ENCODE data around the gene ZFY. TPM values are rescaled to one million over a fixed set of nuclear protein-coding genes. Genes with fewer than 3 reads are reported as not detected.
"Not testable (repeated sequence)": the region's sequence is repeated elsewhere in the genome, so short reads cannot be mapped to it uniquely, and the experiment has no call there.

The ZFY gene
- total RNA-seq, 1 donor from 2014 or later: 0.09 TPM

DNA sequence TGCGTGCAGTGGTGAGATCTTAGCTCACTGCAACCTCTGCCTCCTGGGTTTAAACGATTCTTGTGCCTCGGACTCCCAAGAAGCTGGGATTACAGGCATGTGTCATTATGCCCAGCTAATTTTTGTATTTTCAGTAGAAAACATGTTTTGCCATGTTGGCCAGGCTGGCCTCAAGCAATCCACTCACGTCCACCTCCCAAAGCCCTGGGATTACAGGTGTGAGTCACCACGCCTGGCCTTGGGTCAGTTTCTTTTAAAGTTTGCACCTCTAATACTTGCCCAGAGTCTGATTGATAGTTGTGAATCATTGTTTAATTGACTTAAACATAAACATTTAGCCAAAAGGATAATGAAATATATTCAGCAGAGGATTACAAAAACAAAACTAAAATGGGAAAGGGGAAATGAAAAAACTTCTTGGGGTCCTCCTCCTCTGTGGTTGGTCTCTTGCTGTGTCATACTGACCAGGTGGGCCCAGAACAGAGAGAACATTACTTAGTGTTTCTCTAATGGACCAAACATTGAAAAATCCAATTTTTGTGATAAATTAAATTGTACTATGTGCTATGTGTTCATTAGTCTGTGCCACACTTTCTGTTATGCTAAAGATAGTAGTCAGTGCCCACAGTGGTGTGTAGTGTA, 38.0 kb downstream of the ZFY start:
- no peak for DNase-seq (ENCODE audit: low spot score)

DNA sequence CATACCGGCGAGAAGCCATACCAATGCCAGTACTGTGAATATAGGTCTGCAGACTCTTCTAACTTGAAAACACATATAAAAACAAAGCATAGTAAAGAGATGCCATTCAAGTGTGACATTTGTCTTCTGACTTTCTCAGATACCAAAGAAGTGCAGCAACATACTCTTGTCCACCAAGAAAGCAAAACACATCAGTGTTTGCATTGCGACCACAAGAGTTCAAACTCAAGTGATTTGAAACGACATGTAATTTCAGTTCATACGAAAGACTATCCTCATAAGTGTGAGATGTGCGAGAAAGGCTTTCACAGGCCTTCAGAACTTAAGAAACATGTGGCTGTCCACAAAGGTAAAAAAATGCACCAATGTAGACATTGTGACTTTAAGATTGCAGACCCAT, 44.1 kb downstream of the ZFY start:
- no peak for DNase-seq (ENCODE audit: low spot score)

DNA sequence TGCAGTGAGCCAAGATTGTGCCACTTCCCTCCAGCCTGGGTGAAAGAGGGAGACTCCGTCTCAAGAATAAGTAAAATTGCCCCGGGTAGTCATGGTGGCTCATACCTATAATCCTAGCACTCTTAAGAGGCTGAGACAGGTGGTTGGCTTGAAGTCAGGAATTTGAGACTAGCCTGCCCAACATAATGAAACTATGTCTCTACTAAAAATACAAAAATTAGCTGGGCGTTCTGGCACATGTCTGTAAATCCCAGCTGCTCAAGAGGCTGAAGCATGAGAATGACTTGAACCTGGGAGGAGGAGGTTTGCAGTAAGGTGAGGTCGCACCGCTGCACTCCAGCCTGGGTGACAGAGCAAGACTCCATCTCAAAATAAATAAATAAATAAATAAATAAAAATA, 49.3 kb downstream of the ZFY start:
- no peak for DNase-seq (ENCODE audit: low spot score)

DNA sequence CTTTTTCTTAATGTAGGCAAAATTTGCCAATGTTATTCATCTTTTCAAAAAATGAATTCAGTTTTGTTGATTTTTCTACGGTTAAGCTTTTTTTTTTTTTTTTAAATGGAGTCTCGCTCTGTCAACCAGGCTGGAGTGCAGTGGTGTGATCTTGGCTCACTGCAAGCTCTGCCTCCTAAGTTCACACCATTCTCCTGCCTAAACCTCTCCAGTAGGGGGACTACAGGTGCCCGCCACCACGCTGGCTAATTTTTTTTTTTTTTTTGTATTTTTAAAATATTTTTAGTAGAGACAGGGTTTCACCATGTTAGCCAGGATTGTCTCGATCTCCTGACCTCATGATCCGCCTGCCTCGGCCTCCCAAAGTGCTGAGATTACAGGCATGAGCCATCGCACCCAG, 52.0 kb downstream of the ZFY start:
- DNase-seq (ENCODE audit: low spot score): not testable (repeated sequence)

DNA sequence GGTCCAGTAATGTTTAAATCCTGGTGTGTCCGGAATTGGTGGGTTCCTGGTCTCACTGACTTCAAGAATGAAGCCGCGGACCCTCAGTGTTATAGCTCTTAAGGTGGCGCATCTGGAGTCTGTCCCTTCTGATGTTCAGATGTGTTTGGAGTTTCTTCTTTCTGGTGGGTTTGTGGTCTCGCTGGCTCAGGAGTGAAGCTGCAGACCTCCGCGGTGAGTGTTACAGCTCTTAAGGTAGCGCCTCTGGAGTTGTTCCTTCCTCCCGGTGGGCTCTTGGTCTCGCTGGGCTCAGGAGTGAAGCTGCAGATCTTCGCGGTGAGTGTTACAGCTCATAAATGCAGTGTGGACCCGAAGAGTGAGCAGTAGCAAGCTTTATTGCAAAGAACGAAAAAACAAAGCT, 62.2 kb downstream of the ZFY start:
- DNase-seq (ENCODE audit: low spot score): not testable (repeated sequence)

DNA sequence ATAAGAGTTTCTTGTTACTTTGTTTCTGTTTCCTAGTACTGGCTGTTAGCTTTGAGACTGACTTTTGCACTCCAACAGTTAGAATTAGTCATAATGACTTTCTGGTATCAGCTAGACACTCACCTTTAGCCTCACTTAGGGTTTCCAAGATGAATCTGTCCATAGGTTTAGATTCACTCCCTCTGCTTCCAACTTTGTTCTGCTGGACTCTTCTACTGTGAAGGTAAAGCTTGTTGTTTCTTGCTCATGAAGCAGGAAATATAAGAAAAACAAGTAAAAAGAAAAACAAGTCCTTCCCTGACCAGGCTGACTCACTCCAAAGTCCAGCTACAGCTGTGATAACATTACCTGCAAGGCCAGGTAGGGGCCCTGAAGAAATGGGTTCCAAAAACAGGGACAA, 67.0 kb downstream of the ZFY start:
- DNase-seq (ENCODE audit: low spot score): no peak

DNA sequence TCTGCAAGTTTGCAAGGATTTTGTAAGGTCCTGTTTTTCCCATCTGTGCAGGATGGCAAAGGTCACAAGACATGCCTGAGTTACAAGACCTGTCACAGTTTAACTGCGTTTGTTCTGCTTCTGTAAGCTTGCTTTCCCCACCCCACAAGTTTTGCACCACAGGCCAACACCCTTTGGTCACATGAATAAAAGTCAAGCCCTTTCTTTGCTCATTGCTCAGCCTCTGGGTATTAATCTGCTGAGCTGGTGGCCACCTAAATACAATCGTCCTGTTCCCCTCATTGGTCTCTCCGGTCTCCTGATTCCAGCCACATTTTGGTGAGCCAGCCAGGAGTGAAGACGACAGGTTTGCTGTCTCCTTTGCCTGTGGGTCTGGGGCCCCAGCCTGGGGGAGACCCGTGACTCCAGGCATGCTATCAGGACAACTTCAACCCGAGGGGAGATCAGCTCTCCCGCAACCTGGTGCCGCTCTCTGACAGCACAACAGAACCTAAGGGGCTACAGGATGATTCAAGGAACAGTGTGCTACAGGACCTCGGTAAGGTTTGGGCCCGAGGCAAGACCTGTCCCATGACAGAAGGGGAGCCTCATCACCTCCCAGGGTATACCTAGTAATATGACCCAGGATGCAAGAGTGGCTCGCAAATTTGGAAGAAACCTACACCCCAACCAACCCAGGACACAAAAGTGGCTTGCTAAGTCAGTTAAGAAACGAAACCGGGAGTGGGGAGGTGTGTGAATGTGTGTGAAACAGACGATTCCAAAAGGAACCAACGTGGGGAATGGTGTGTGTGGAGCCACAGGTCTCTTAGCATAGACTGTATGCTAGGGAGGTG, 67.7 kb downstream of the ZFY start:
- no peak for DNase-seq (ENCODE audit: low spot score)

DNA sequence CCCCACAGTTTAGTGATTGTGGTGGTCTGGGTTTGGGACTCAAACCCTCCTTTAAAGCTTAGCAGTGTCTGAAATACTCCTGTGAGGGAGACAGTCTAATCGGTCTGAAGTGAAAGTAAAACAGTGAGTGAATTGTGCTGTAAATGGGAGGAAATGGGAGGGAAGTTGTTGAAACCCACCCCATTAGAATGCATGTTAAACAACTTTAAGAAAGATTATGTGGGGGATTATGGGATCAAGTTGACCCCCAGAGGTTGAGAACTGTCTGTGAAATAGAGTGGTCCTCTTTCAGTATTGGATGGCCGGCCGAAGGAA, 68.3 kb downstream of the ZFY start:
- no peak for DNase-seq (ENCODE audit: low spot score)

DNA sequence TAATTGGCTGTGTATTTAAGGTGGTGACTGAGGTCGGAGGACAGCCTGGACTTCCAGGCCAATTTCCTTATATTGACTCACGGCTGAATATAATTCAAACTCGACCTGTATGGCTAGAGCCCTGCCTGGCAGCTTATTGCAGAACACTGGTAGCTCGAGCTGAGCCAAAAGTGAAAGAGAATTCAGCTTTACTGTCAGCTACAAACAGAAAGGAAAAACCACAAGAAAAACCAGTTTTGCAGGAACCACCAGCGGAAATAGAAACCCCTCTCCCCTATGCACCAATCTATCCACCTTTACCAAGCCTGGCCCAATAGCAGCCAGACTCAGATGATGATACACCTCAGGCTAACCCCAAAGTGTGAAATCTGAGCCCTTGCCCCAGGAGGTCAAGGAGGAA, 68.7 kb downstream of the ZFY start:
- DNase-seq (ENCODE audit: low spot score): no peak

DNA sequence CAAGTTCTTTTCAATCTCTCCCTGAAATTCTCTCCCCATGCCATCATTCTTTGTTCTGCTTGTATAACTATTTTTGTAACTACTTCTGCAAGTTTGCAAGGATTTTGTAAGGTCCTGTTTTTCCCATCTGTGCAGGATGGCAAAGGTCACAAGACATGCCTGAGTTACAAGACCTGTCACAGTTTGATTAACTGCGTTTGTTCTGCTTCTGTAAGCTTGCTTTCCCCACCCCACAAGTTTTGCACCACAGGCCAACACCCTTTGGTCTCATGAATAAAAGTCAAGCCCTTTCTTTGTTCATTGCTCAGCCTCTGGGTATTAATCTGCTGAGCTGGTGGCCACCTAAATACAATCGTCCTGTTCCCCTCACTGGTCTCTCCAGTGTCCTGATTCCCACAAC, 70.8 kb downstream of the ZFY start:
- DNase-seq (ENCODE audit: low spot score): not testable (repeated sequence)

DNA sequence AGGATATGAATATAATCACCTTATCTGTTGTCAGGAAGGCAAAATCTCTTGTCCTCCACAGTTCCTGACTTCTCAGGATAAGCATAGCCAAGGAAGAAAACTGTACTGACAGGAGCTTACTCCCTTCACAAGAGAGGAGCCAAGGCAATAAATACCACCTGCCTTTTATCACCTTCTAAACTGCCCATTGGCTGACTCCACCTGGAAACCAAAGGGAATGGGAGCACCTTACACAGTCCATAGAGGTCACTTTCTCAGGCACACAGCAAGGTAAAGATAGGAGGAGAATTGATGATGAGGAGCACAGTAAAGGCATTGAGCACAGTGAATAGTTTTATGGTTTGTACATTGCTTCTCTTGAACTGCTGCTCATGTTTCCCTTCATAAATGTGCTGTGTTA, 72.8 kb downstream of the ZFY start:
- DNase-seq (ENCODE audit: low spot score): no peak

DNA sequence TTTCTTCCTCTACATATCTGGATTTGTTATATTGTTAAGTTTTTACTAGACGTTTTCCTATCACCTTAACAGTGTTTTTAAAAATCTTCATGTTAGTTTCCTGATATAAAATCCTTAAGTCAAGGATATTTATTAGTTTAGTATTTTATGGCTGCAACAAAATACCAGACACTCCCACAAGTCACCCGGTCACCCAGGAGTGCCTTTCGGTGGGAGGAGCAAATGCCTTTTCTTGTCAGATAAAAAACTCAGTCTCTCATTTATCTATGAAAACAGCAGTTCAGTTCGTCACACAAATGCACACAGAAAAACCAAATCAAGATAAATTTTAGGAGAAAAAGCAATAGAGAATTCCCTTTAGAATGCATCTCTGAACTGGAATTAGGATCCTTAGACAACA, 77.0 kb downstream of the ZFY start:
- no peak for DNase-seq (ENCODE audit: low spot score)

DNA sequence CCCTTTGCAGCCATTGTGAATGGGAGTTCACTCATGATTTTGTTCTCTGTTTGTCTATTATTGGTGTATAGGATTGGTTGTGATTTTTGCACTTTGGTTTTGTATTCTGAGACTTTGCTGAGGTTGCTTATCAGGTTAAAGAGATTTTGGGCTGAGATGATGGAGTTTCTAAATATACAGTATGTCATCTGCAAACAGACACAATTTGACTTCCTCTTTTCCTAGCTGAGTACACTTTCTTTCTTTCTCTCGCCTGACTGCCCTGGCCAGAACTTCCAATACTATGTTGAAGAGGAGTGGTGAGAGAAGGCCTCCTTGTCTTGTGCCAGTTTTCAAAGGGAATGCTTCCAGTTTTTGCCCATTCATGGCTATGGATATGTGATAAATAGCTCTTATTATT, 81.4 kb downstream of the ZFY start:
- DNase-seq (ENCODE audit: low spot score): no peak

DNA sequence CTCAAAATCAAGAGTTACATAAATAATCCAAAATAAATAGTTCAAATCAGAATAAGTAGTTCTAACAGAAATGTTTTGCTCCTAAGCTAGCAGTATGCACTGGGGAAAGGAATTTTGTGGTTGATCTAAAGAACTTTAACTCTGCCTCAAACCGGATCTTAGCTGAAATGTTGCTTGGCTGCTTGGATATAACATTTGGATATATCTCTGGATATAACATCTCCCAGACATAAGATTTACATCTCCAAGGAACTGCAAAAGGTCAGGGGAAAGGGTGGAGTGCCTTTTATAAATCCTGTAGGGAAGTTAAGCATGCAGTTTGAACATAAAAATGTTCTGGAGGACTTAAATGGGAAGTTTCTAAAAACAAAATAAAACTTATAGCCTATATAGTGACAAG, 83.4 kb downstream of the ZFY start:
- no peak for DNase-seq (ENCODE audit: low spot score)

DNA sequence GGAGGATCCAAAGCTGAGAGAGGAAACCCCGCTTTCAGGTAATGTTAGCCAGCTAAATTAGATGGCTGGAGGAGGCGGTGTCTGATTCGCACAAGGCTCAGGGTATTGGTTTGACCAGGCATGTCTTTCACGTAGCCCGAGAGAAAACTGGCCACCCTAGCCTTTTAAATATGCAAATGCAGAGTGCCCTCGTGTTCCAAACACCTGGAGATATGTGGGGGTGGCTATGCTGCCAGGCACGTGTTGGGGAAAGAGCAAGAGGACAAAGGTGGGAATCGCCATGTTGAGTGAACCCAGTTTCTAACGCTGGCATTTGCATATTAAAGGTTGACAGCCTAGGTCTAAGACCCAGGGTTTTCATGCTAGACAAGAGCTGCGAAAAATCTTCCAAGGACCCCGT, 84.4 kb downstream of the ZFY start:
- no peak for DNase-seq (ENCODE audit: low spot score)

DNA sequence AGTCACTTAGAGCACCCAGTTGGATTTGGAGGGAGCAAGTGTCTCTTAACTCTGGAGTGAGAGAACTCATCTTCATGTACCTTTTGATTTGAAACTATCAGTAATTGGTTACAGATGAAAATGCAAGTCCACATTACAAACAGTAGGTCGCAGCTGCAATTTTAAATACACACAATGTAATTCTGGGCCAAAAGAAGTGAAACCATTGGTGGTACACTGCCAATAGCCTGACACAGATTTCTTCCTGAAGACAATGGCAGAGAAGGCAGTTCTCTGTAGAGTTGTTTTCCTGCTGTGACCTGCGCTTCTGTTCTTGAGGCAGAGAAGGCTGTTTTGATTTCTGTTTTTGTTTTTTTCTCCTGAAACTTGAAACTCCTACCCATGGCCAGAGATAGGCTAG, 86.0 kb downstream of the ZFY start:
- DNase-seq (ENCODE audit: low spot score): no peak

DNA sequence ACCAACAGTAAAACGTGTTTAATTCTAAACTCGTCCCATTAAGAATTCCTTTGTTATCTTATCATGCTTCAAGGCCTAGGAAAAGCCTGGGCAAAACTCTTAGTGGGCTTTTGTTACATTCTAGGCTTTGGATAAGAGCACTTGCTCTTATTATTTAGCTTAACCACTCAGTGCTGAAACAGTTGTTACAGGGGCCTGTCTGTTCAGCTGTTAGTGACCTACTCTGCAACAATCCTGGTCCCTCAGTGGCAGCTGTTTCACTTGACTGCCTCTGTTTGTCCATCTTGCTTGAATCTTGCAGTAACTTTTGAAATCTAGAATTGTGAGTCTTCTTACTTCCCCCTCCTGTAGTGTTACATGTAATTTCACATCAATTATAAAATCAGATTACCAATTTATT, 88.4 kb downstream of the ZFY start:
- no peak for DNase-seq (ENCODE audit: low spot score)

DNA sequence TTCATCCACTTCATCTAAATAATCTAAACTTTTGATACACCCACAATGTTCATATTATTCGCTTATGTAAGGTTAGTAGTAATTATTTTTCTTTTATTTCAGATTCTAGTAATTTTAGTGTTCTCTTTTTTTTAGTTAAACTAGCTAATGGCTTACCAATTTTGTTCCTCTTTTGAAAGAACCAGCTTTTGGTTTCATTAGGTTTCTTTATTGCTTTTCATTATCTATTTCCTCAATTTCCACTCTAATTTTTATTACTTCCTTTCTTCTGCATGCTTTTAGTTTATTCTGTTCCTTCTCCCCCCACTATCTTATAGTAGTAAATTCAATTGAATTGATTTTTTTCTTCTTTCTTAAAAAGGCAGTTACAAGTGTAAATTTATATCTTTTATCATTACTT, 90.2 kb downstream of the ZFY start:
- no peak for DNase-seq (ENCODE audit: low spot score)

Other genes with a start within 250 kb of the ZFY start
- not detected for gene SRY, start 147.7 kb upstream of the ZFY start, total RNA-seq
- 0.98 TPM for gene RPS4Y1, start 93.8 kb upstream of the ZFY start, total RNA-seq